Stimulated activated CD8-positive, alpha-beta memory T cell treated with anti-CD3 and anti-CD28 coated beads, Interleukin-4, amount 100 ng/mL, for 4 hours (primary cell): ENCODE results near the gene RTN1.

Experiments
- DNase-seq, 2 donors: peaks; one replicate each; pipeline ENCODE4 v3.0.0-alpha.2; 2020; ENCODE audit warnings: low read depth in 2 of 2, low spot score in 1 of 2

RTN1 gene

DNA sequence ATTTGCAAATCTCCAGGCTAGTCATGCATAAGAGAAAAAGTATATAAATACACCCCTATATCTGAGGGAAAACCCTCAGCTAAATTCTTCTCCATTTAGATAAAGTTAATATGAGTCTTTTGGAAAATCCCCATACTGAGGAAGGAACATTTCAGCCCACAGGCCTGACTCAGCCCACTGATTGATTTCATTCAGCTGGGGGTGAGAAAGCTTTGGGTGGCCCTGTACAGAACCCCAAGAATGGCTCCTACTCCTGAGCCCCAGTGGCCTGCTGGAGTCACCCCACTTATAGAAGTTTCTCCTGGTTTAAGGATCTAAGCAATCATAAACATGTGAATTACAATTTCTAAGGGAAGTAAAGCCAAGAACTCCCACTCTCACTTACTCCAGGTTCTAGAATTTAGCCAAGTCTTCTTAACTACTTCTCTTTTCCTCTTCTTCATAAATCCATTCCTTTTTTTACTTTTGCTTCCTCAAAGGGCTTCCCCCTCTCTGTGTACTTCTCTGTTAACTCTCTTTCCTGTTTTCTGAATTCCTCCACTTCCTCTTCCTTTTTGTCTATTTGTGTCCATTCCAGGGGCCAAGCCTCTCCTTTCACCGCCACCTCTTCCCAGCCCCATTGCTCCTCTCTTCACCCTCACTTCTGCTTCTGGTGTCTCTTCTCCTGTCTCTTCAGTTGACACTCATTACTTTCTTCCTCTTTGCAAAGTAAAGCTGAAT lies 21.0 kb downstream of the RTN1 start:
- DNase-seq: no peak

DNA sequence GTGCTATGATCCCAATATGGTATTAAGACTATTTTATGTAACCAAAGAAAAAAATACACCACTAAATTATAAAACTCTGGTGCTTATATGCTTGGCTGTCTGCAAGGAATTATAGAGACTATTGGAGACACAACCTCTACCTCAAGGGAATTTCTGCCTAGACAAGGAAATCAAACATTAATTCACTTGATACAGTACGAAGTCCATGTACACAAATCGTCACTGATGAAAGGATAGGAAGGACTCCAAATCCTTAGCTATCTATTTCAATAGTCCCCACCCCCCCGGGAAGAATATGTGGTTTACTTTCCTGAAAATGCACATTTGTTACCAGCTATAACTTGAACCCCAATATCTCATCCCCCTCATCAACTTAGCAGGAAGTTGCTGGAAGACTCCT lies 21.9 kb downstream of the RTN1 start:
- no peak for DNase-seq

DNA sequence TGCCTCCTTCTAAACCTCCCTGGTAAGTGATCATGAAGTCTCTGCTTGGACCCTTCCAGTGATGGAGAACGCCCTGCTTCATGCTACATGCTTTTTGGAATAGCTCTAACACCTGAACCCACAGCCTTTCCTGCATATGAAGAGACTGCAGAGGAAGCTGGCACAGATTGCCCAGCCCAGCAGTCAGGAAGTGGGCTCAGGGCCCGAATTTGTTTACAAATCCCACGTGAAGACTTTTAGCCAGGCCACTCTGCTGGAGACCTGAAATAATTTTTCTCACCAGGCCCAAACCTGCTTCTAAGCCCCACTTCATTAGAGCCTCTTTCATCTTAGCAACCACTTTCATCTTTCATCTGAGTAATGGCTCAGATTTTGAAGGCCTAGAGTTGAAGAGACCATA lies 22.9 kb downstream of the RTN1 start:
- no peak for DNase-seq

DNA sequence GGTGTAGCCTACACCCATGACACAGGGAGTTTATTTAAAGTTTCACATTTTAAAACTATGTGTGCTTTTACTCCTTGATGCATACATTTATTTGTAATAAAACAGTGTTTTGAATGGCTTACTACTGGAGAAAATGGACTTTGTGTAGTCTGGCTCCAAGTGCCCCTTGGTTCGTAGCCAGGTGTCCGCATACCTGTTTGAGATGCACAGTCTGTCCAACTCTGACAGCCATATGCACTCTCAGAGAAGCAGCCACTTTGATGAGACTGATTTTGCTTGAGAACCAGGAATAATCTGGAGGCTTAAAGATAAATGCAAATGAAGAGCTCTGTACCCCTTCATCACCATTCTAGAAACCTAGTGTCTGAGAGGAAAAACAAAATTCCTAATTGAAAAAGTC lies 24.0 kb downstream of the RTN1 start:
- no peak for DNase-seq

DNA sequence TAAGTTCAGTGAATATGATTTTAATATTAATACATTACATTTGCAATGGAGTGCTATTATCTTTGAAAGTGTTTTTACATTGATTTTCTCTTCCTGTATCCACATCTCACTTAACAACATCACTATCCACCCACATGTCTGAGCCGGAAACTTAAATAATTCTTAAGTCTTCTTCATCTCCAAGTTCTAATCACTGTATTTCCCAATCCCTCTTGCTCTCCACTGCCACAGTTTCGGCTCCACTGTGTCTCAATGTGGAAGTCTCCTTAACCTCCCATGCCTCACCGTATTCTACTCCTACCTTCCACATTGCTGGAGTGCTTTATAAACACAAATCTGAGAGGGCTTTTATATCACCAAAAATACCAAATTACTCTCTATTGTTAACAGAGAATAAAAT lies 25.3 kb downstream of the RTN1 start:
- no peak for DNase-seq

DNA sequence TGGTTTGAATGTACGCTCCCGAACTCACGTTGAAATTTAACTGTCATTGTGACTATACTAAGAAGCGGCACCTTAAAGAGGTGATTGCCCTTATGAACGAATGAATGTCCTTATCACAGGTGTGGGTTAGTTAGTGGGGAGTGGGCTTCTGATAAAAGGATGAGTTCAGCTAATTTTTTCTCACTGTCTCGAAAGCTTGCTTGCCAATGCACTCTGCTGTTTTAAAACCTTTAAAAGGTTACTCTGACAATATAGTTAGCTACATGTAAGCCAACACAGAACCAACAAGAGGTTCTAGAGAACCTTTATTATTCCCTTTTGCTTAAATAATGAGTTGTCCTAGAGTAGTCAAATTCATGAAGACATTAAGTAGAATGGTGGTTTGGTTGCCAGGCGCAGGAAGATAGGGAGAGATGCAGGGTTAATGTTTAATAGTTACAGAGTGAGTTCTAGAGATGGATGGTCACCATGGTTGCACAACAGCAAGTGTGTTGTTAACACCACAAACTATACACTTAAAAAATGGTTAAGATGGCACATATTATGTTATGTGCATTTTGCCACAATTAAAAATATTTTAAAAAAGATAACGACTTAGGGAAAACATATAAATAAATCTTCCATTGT lies 26.3 kb downstream of the RTN1 start:
- no peak for DNase-seq

DNA sequence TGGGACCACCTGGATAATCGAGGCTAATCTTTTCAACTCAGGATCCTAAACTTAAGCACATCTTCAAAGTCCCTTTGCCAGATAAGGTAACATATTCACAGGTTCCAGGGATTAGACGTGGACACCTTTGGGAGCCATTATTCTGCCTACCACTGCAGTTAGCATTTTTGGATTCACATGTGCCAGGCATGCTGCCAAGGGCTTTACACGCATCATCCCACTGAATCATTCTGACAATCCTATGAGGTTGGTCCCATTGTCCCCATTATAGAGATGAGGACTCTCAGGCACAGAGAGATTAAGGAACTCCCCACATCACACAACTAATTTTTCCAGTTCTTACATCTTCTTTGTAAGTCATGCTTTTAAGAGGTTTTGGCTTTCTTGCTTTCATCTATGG lies 34.5 kb downstream of the RTN1 start:
- DNase-seq: no peak

DNA sequence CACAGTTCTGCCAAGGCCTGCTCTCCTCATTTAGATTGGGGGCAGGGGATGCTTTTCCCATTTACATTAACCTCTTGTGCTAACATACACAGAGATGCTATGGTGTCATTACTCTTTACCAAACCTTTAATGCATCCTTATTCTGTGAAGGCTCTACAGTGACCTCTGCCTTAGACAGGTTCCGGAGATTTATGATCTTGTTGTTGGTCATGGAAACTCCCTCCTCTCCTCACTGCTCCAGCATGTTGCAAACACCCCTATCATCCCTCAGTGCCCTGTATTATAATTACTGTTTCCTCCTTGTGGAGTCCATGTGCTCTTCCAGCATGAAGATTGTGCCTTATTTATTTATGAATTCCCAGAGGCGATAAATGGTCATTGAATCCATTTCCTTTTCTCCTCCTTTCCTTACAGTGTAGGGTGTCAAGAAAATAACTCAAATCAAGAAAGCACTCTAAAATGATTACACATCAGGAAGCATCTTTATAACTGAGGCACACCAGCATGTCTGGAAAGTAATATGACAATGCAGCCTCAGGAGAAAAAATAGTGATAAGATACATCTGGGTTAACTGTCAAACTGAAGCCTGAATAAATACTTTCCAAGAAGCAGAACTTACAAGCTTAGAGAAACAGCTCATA lies 37.8 kb downstream of the RTN1 start:
- DNase-seq: no peak

DNA sequence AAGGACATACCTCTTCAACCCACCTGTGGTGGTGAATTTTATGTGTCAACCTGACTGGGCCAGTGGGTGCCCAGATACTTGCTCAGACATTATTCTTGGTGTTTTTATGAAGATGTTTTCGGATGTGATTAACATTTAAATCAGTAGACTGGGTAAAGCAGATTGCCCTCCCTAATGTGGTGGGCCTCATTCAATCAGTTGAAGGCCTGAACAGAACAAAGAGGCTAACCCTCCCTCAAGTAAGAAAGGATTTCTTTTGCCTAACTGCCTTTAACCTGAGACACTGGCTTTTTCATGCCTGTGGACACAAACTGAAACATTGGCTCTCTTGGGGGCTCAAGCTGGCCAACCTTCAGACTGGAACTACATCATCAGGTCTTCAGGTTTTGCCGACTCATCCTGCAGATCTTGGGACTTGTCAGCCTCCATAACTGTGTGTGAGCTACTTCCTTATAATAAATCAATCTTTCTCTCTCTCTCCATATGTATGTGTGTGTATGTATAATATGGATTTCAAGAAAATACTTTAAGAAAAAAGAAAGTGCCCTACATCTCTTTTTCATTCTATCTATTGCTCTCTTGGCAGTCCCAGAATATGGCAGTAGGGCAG lies 39.4 kb downstream of the RTN1 start:
- no peak for DNase-seq

DNA sequence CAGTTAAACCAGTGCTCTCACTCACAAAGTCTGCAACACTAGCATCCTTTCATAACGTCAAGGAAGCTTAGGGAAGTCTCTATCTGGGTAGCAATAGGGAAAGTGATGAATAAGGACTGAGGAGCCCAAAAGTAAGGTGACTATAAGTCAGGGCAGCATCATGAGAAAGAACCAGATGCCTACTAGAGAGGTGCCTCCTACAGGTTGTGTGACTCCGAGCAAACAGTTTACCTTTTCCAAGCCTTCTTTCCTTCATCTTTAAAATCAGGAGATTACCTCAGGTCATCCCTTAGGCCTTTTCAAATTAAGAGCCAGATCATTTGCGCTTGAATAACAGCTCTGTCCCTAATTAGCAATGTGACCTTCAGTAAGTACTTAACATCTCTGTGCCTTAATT lies 40.2 kb downstream of the RTN1 start:
- DNase-seq: no peak

DNA sequence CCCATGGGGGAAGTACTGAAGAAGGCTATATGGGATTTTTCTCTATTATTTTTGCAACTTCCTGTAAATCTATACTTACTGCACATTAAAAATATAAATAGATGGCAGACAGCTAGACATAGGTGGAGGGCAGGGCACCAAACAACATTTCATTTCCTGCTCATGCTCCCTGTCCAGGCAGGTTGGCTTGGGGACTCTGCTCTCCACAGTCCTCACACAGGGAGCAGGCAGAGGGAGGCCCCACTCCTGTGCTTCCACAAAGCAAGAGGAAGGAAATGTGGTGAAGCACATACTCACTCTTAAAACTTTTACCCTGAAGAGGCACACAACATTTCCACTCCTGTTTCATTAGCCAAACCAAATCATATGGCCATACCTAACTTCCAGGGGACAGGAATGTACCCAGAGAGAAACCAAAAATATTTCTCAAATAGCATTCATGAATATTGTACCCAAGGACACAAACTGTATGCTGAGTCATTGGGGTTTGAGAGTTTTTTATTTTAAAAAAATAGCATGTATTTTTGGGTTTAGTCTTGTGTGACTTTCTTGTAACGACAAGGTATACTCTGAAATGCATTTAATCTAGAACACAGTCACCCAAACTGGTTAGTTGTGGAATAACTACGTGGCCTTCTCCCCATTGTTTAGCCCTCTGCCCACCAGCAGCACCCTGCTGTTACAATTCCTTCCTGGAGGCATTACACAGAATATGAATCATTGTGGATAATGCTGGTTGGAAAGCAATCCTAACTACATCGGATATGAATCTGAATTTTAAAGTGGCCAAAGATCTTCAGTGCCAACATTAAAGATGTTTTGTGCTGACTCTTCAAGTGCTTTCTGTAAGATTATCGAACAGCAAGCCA lies 40.9 kb downstream of the RTN1 start:
- no peak for DNase-seq

DNA sequence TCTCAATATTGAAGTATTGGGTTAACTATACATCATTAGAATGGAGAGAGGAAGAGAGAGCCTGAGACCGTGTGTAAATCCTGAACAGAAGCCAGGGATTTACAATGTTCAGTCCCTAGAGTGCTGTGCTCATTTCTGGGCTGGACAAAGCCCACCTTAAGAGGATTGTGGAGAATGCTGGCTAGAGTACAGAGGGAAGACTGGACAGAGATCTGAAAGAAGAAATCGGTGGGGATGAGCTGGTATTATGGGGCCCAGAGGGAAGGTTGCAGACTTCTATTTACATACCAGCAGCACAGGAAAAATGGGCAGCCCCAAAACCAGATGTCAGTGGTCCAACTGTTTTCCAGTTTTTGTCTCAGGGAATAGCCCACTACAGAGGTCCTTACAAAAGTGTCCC lies 42.3 kb downstream of the RTN1 start:
- DNase-seq: no peak

DNA sequence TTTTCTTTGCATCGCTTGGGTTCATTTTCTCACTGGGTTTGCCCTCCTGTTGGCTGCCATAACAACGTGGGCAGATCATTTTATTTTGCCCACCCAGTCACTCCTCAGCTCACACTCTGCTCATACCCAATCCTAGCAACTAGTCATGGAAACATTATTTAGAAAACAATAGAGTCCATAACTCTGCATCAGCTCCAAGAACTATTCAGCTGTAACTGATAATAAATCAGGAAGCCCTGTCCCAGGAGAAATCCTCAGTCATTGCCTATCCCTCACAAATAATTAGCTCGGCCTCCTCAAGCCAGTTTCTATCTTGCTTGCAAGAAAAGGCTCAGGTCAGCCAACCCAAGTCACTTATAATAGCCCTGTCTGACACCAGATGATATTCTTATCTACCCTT lies 43.2 kb downstream of the RTN1 start:
- DNase-seq: no peak

DNA sequence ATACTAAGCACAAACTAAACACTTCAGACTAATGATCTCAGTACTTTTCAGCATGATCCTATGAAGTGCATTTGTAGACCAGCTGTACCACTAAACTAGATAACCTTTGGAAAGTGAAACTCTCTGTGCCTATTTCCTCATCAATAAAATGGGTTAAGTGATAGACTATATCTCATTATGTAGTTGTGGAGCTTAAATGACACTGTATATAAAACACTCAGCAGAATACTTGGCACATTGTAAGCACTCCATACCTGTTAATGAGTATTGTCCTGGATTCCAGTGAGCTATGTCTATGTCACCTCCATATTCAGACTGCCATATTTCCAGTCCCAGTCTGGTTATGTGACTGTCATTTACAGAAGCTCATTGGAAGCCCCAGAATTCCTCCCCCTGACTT lies 44.4 kb downstream of the RTN1 start:
- DNase-seq: no peak

DNA sequence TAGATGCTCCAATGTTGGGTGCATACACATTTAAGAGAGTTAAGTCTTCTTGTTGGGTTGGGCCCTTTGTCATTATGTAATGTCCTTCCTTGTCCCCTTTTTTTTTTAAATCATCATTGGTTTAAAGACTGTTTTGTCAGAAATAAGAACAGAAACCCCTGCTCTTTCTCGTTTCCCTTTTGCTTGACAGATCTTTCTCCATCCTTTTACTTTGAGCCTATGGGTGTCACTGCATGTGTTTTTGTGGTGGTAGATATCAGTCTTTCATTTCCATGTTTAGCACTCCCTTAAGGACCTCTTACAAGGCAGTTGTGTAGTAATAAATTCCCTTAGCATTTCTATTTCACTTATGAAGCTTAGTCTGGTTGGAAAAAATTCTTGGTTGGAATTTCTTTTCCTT lies 47.4 kb downstream of the RTN1 start:
- DNase-seq: no peak

DNA sequence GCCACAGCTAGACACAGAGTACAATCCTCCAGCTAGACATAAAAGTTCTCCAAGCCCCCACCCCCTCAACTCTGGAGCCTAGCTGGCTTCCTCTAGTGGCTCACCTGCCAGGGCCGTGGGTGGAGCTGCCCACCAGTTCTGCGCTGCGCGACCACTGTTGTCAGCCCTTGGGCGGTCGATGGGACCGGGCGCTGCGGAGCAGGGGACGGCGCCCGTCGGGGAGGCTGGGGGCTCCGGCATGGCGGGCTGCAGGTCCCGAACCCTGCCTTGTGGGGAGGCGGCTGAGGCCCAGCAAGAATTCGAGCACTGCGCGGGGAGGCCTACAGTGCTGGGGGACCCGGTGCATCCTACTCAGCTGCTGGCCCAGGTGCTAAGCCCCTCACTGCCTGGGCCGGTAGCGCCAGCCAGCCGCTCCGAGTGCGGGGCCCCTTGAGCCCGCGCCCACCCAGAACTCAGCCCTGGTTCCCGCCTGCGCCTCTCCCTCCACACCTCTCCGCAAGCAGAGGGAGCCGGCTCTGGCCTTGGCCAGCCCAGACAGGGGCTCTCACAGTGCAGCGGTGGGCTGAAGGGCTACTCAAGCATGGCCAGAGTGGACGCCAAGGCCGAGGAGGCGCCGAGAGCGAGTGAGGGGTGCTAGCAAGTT lies 51.0 kb downstream of the RTN1 start:
- DNase-seq: no peak

DNA sequence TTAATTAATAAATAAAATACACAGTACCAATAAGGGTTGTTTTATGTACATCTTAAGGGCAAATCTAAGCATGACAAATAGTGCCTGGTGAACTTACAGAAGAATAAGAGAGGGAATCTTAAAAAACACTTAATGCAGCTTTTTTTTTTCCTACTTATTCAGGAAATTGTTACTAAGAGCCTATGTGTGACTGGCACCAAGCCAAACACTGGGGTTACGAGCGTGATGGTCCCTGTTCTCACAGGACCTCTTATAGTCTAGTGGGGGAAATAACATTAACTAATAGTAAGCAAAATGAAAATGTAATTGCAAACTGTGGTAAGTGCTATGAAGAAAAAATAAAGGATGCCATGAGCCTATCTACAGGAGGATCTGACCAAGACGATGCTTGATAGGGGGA lies 53.6 kb downstream of the RTN1 start:
- no peak for DNase-seq

DNA sequence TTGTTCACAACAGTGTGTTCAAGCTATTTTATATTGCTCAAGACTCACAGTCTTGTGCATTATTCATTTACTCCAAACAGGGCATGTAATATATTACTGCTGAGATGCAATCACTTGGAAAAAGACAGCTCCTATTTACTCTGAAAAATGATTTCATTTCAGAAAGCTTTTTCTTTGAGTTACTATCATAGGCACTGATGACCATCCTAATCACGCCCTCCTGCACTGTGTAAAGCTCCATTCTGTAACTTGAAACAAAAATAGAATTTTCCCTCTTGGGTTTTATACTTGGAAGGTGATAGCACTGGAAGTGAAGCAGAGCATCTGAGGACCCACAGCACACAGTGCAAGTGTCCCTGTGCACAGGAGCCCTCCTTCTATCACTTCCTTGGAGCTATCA lies 55.6 kb downstream of the RTN1 start:
- no peak for DNase-seq

DNA sequence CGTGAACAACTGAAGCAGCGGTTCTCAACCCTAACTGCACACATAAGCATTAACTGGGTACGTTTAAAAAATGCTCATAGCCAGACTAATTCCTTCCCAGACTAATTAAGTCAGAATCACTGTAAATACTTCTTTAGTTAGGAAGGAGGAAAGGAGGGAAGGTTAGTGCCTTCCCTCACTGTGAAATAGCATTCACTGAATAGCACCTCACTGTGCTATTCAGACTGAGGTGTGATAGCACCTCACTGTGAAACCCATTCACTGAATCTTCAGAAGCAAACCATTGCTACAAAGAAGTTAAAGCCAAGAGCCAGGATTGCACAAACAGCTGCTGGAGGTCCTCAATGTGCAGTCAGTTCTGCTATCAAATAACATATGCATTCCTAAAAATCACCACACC lies 58.8 kb downstream of the RTN1 start:
- DNase-seq: no peak

DNA sequence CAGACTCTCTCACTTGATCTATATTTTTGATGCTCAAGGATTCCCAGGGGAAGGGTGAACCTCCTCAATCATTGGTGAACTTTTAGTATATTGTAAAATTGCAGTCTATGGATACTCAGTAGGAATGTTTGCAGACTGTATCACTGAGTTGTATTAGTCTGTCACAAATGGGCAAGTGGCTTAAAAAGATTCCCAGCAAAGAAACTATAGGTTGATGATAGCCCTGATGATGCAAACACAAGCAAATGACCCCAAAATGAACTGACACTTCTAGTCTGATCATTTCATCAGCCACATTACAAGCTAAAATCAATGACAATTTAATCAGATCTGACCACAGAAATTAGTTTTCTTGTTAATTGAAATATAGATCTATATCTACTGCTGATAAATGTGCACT lies 59.5 kb downstream of the RTN1 start:
- no peak for DNase-seq

DNA sequence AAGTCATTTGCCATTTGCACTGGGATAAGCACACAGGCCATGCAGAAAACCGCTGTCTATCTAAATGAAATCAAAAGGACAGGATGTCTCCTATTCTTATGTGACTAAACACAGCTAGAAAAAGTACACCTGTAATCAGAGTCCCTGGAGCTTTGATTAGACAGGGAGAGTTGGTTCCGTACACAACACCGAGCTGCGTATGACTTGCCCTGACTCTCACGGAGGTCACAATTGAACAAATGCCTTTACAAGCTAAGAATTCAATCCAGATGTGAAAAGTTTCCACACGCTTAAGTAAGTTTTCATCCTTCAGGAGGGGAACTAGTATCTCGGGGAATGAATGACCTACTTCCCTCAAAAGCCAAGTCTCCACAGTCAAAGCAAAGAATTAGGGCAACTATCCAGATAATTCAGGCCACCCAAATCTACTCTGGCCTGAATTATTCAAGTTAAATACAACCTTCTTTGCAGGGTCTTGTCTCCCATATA lies 67.5 kb downstream of the RTN1 start:
- DNase-seq: no peak
